PC-3 (cell line): ENCODE measurements around the gene KDELR3.

Experiments used
- EZH2 ChIP-seq: fragments of 300-600 bp; sonication (generic); IDR thresholded peaks from one replicate; pipeline ENCODE4 v1.6.1; 2017; ENCODE audit warnings: antibody characterized with exemption, mild to moderate bottlenecking, low read length; ENCODE audit not compliant: unreplicated experiment
- EZH2phosphoT487 ChIP-seq: fragments of 300-600 bp; sonication (generic); IDR thresholded peaks from 2 replicates; pipeline ENCODE4 v1.6.1; 2018; ENCODE audit warnings: mild to moderate bottlenecking, antibody characterized with exemption, low read length, borderline replicate concordance
- TF ChIP-seq, protein P1 (sequence below): fragments of 300-600 bp; sonication (generic); conservative IDR thresholded peaks from 2 replicates; pipeline ENCODE4 v1.5.1; 2017; ENCODE audit warnings: antibody characterized with exemption, low read depth, mild to moderate bottlenecking, low read length

DNA sequence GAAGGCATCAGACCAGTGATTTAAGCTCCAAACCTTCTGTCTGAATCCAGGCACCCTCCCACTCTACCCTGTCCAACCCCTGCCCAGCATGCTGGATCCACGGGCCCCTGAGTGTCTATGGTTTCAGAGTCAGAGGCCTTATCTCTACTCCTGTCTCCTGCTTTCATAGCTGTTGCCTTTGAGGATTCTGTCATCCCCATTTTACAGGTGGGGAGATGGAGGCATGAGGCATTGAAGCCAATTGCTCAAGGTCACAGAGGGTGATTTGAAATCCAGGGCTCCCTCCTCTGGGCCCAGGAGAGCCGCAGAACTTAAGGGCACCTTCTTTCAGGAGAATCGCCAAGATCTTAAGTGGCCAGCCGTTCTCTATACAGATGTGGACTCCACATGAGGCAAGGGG is 16.0 kb upstream of the KDELR3 start:
- TF ChIP-seq, protein P1, sequence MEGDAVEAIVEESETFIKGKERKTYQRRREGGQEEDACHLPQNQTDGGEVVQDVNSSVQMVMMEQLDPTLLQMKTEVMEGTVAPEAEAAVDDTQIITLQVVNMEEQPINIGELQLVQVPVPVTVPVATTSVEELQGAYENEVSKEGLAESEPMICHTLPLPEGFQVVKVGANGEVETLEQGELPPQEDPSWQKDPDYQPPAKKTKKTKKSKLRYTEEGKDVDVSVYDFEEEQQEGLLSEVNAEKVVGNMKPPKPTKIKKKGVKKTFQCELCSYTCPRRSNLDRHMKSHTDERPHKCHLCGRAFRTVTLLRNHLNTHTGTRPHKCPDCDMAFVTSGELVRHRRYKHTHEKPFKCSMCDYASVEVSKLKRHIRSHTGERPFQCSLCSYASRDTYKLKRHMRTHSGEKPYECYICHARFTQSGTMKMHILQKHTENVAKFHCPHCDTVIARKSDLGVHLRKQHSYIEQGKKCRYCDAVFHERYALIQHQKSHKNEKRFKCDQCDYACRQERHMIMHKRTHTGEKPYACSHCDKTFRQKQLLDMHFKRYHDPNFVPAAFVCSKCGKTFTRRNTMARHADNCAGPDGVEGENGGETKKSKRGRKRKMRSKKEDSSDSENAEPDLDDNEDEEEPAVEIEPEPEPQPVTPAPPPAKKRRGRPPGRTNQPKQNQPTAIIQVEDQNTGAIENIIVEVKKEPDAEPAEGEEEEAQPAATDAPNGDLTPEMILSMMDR = no peak
- TF ChIP-seq EZH2 (no peak), EZH2phosphoT487 (no peak)
